ENCODE results near the gene ZC3H15. TPM values are rescaled to one million over a fixed set of nuclear protein-coding genes. Genes with fewer than 3 reads are reported as not detected.
"Not testable (repeated sequence)": the region's sequence is repeated elsewhere in the genome, so short reads cannot be mapped to it uniquely, and the experiment has no call there.

ZC3H15 gene
- 73.7 TPM for polyA plus RNA-seq (2012; ENCODE audit: low read depth, missing spikeins)

- no peak; the same call in none of the 2 replicates for TF ChIP-seq TAF1 (IDR thresholded peaks at IDR 0.05; ENCODE audit: low read depth, low read length)
- TF ChIP-seq POLR2A (IDR thresholded peaks at IDR 0.05; ENCODE audit: low read depth, low read length) = peak; percentile 96
- peak; percentile 11; the same call in 1 of the 2 replicates for TF ChIP-seq POU2F2 (IDR thresholded peaks at IDR 0.05; ENCODE audit: low read depth, low read length)
- peak; percentile 95 for TF ChIP-seq POLR2AphosphoS5 (IDR thresholded peaks at IDR 0.05; ENCODE audit: low read depth, low read length)
- TF ChIP-seq SPI1 (IDR thresholded peaks at IDR 0.05; ENCODE audit: low read depth, low read length) = peak; percentile 31; the same call in 1 of the 2 replicates
- peak; percentile 59 for DNase-seq (ENCODE audit: insufficient read length, low spot score)
- FAIRE-seq = peak; percentile 100
Measured at GRCh38 chr2:186485871-186486650, at the start of gene ZC3H15. TSS of gene ZC3H15 (plus strand) at chr2:186486260. CDS start at chr2:186486383, 123 bp downstream.

DNA sequence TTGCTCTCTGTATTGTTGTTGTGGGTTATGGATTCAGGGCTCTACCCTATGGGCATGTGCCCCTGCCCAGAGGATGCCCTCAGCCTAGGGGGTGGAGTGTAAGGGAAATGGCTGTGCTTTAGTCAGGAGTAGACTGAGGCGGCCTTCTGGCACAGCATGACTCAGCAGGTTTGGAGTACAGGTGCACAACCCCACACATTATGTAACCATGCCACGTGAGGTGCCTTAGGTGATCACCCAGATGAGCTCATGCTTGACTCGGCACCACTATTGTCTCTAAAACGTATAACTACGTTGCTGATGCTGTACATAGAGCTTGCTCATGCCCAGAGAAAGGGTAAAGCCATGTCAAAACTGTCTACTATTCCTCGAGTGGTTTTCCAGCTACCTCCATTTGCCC lies 48.3 kb upstream of the ZC3H15 start:
- FAIRE-seq = no peak
- DNase-seq (ENCODE audit: insufficient read length, low spot score) = no peak
- no peak for TF ChIP-seq POLR2A (IDR thresholded peaks at IDR 0.05; ENCODE audit: low read depth, low read length)
- no peak for TF ChIP-seq POLR2AphosphoS5 (IDR thresholded peaks at IDR 0.05; ENCODE audit: low read depth, low read length)
- no peak for TF ChIP-seq POU2F2 (IDR thresholded peaks at IDR 0.05; ENCODE audit: low read depth, low read length)
- TF ChIP-seq TAF1 (IDR thresholded peaks at IDR 0.05; ENCODE audit: low read depth, low read length) = no peak
- no peak for TF ChIP-seq PAX5 (IDR thresholded peaks at IDR 0.05; ENCODE audit: insufficient read depth, low read length, severe bottlenecking)
- no peak for TF ChIP-seq SPI1 (IDR thresholded peaks at IDR 0.05; ENCODE audit: low read depth, low read length)

DNA sequence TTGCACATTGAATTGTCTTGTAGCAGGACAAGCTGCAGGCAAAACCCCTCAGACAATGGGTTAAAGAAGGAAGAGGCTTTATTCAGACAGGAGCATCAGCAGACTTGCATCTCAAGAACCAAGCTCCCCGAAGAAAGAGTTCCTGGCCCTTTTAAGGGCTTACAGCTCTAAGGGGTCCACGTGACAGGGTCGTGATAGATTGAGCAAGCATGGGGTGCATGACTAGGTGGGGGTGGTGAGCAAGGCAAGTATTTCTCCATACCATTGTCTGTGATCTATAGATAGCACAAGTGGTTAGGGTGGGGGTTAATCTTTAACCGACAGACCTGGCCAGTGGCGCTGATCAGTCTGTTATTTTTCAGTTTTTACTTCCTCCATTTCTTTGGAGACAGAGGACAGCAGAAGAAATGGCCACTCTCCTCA lies 46.4 kb upstream of the ZC3H15 start:
- FAIRE-seq = not testable (repeated sequence)

GRCh38 chr2:186440506-186440905 lies 45.6 kb upstream of the ZC3H15 start:
- no peak for FAIRE-seq
- DNase-seq (ENCODE audit: insufficient read length, low spot score) = no peak
- TF ChIP-seq POLR2AphosphoS5 (IDR thresholded peaks at IDR 0.05; ENCODE audit: low read depth, low read length) (no peak), SPI1 (IDR thresholded peaks at IDR 0.05; ENCODE audit: low read depth, low read length) (no peak), TAF1 (IDR thresholded peaks at IDR 0.05; ENCODE audit: low read depth, low read length) (no peak), POU2F2 (IDR thresholded peaks at IDR 0.05; ENCODE audit: low read depth, low read length) (no peak), POLR2A (IDR thresholded peaks at IDR 0.05; ENCODE audit: low read depth, low read length) (no peak)

More for the DNA sequence above, 46.4 kb upstream of the ZC3H15 start:
- not testable (repeated sequence) for DNase-seq (ENCODE audit: insufficient read length, low spot score)

GRCh38 chr2:186442885-186443284 lies 43.2 kb upstream of the ZC3H15 start:
- no peak for TF ChIP-seq POLR2A (IDR thresholded peaks at IDR 0.05; ENCODE audit: low read depth, low read length)
- TF ChIP-seq PAX5 (IDR thresholded peaks at IDR 0.05; ENCODE audit: insufficient read depth, low read length, severe bottlenecking) = no peak
- TF ChIP-seq POU2F2 (IDR thresholded peaks at IDR 0.05; ENCODE audit: low read depth, low read length) = no peak
- TF ChIP-seq SPI1 (IDR thresholded peaks at IDR 0.05; ENCODE audit: low read depth, low read length) = no peak
- TF ChIP-seq TAF1 (IDR thresholded peaks at IDR 0.05; ENCODE audit: low read depth, low read length) = no peak
- TF ChIP-seq POLR2AphosphoS5 (IDR thresholded peaks at IDR 0.05; ENCODE audit: low read depth, low read length) = no peak
- DNase-seq (ENCODE audit: insufficient read length, low spot score) (no peak), FAIRE-seq (no peak)

DNA sequence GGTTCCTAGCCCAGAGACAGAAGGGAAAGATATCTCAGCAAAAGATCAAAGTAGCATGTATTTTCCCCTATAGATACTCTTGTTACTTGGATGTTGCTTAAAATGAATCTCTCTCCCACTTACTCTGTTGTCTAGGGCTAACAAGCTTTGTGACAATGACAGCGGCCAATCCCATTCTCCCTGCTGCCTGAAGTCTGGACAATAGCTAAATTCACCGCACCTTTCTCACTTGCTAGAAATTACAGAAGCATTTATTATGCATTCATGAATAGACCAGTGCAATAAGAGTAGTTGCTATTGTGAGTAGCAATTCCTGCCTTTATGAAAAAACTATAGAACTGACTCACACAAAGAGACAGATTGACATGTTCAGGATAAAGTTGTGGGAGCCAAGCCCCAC lies 42.2 kb upstream of the ZC3H15 start:
- DNase-seq (ENCODE audit: insufficient read length, low spot score) = no peak
- FAIRE-seq = no peak
- no peak for TF ChIP-seq TAF1 (IDR thresholded peaks at IDR 0.05; ENCODE audit: low read depth, low read length)

DNA sequence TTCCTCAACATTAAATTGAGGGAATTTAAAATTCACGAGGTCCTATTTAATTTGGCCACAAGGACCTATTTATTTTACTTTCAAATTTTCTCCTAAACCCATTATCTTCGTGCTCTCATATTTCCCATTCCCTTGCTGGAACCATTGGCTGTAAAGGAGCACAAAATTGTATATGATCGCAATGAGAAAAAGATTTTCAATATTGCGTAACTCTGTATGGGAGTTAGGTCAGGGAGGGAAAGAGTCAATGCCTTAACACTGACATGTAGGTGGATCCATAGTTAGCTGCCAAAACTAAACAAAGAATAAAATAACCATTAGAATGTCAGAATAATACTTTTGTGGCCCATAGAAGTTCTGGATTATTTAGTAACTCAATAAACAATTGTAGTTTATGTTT lies 40.6 kb upstream of the ZC3H15 start:
- TF ChIP-seq POLR2A (IDR thresholded peaks at IDR 0.05; ENCODE audit: low read depth, low read length) = no peak
- no peak for TF ChIP-seq POU2F2 (IDR thresholded peaks at IDR 0.05; ENCODE audit: low read depth, low read length)
- no peak for TF ChIP-seq PAX5 (IDR thresholded peaks at IDR 0.05; ENCODE audit: insufficient read depth, low read length, severe bottlenecking)
- no peak for TF ChIP-seq SPI1 (IDR thresholded peaks at IDR 0.05; ENCODE audit: low read depth, low read length)
- no peak for TF ChIP-seq POLR2AphosphoS5 (IDR thresholded peaks at IDR 0.05; ENCODE audit: low read depth, low read length)
- TF ChIP-seq TAF1 (IDR thresholded peaks at IDR 0.05; ENCODE audit: low read depth, low read length) = no peak
- FAIRE-seq (no peak), DNase-seq (ENCODE audit: insufficient read length, low spot score) (no peak)

DNA sequence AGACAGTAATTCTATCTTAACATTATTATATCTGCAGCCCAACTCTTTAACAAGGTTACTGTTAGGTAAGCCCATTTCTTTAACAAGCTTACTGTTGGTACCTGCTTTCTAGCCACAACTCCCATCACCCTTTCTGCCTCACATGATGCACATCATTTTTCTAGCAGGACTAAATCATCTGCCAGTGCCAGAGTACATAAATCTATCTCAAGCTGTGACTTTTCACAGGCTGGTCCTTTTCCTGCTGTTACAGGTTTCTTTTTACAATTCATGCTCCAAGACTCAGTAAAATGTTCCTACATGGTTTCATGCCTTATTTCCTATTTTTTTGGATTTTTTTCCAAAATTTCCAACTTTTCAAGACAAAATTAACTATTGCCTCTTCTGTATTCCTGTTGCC lies 30.4 kb upstream of the ZC3H15 start:
- FAIRE-seq (no peak), DNase-seq (ENCODE audit: insufficient read length, low spot score) (no peak)
- no peak for TF ChIP-seq SPI1 (IDR thresholded peaks at IDR 0.05; ENCODE audit: low read depth, low read length)
- TF ChIP-seq POLR2A (IDR thresholded peaks at IDR 0.05; ENCODE audit: low read depth, low read length) = no peak
- TF ChIP-seq TAF1 (IDR thresholded peaks at IDR 0.05; ENCODE audit: low read depth, low read length) = no peak
- no peak for TF ChIP-seq POLR2AphosphoS5 (IDR thresholded peaks at IDR 0.05; ENCODE audit: low read depth, low read length)
- TF ChIP-seq PAX5 (IDR thresholded peaks at IDR 0.05; ENCODE audit: insufficient read depth, low read length, severe bottlenecking) = no peak
- TF ChIP-seq POU2F2 (IDR thresholded peaks at IDR 0.05; ENCODE audit: low read depth, low read length) = no peak

DNA sequence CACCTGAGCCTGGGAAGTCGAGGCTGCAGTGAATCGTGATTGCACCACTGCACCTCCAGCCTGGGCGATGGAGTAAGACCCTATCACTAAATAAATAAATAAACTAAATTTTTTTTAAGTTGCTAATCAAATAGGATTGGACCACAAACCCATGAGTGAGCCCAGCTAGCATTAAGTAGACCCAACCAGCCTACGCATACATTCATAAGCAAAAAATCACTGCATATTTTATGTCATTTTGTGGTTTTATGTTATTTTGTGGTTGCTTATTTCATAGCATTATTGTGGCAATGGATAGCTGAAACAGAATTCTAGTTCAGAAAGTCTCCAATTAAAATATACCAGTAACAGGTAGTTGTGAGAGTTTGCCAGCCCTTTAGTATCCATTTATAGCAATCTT lies 29.1 kb upstream of the ZC3H15 start:
- FAIRE-seq (no peak), DNase-seq (ENCODE audit: insufficient read length, low spot score) (no peak)

GRCh38 chr2:186457908-186458307 lies 28.2 kb upstream of the ZC3H15 start:
- DNase-seq (ENCODE audit: insufficient read length, low spot score) (no peak), FAIRE-seq (no peak)
- TF ChIP-seq POLR2A (IDR thresholded peaks at IDR 0.05; ENCODE audit: low read depth, low read length) = no peak
- no peak for TF ChIP-seq SPI1 (IDR thresholded peaks at IDR 0.05; ENCODE audit: low read depth, low read length)
- no peak for TF ChIP-seq PAX5 (IDR thresholded peaks at IDR 0.05; ENCODE audit: insufficient read depth, low read length, severe bottlenecking)
- no peak for TF ChIP-seq TAF1 (IDR thresholded peaks at IDR 0.05; ENCODE audit: low read depth, low read length)
- TF ChIP-seq POU2F2 (IDR thresholded peaks at IDR 0.05; ENCODE audit: low read depth, low read length) = no peak

More for the DNA sequence above, 29.1 kb upstream of the ZC3H15 start:
- TF ChIP-seq POLR2A (IDR thresholded peaks at IDR 0.05; ENCODE audit: low read depth, low read length) = no peak
- no peak for TF ChIP-seq POU2F2 (IDR thresholded peaks at IDR 0.05; ENCODE audit: low read depth, low read length)

Data from GM12891 (cell line).